ENCODE measurements around the gene RAB19.

RAB19 gene

GRCh38 chr7:140403878-140404564 lies at the start of gene RAB19:
TSS of gene RAB19 (plus strand) at chr7:140404058. CDS start at chr7:140407647, 3,589 bp downstream.
- DNase-seq = peak; percentile 37

GRCh38 chr7:140358024-140358411 lies 45.8 kb upstream of the RAB19 start:
- ATAC-seq = no peak
- DNase-seq = no peak

More at GRCh38 chr7:140403878-140404564, at the start of gene RAB19:
- peak; percentile 65 for ATAC-seq

GRCh38 chr7:140358412-140359051 lies 45.3 kb upstream of the RAB19 start:
- peak; percentile 25 for DNase-seq
- ATAC-seq = peak; percentile 70

- ATAC-seq (peak; percentile 24), DNase-seq (no peak)
Measured at GRCh38 chr7:140360697-140361229, 43.1 kb upstream of the RAB19 start.

GRCh38 chr7:140364819-140365218 lies 39.0 kb upstream of the RAB19 start:
- DNase-seq (no peak), ATAC-seq (no peak)

GRCh38 chr7:140367528-140367927 lies 36.3 kb upstream of the RAB19 start:
- DNase-seq (no peak), ATAC-seq (no peak)

GRCh38 chr7:140369294-140369693 lies 34.6 kb upstream of the RAB19 start:
- ATAC-seq = no peak
- DNase-seq = no peak

GRCh38 chr7:140375323-140375722 lies 28.5 kb upstream of the RAB19 start:
- no peak for ATAC-seq
- no peak for DNase-seq

- DNase-seq (no peak), ATAC-seq (peak; percentile 91)
Measured at GRCh38 chr7:140375892-140376730, 27.7 kb upstream of the RAB19 start.

GRCh38 chr7:140383954-140384713 lies 19.7 kb upstream of the RAB19 start:
- ATAC-seq (no peak), DNase-seq (no peak)

GRCh38 chr7:140384894-140385545 lies 18.8 kb upstream of the RAB19 start:
- ATAC-seq = no peak
- DNase-seq = no peak

GRCh38 chr7:140389445-140389844 lies 14.4 kb upstream of the RAB19 start:
- ATAC-seq = no peak
- DNase-seq = no peak

- ATAC-seq (no peak), DNase-seq (no peak)
Measured at GRCh38 chr7:140390034-140390433, 13.8 kb upstream of the RAB19 start.

- ATAC-seq = peak; percentile 41
- peak; percentile 28 for DNase-seq
Measured at GRCh38 chr7:140390466-140391190, 13.2 kb upstream of the RAB19 start.

- DNase-seq (no peak), ATAC-seq (no peak)
Measured at GRCh38 chr7:140391634-140392033, 12.2 kb upstream of the RAB19 start.

- DNase-seq (no peak), ATAC-seq (no peak)
Measured at GRCh38 chr7:140393756-140394306, 10.0 kb upstream of the RAB19 start.

- peak; percentile 93 for ATAC-seq
- DNase-seq = peak; percentile 91
Measured at GRCh38 chr7:140397784-140398750, 5.8 kb upstream of the RAB19 start, which contains the start of gene SLC37A3. TSS of gene SLC37A3 (minus strand) at chr7:140398530. CDS start at chr7:140382526, 16,004 bp downstream.

- ATAC-seq = no peak
- no peak for DNase-seq
Measured at GRCh38 chr7:140398821-140399220, 5.0 kb upstream of the RAB19 start.

GRCh38 chr7:140400381-140400780 lies 3.5 kb upstream of the RAB19 start:
- DNase-seq (no peak), ATAC-seq (no peak)
